SK-N-SH treated with all-trans-retinoic acid at 6 μM for 48 hours (cell line): Measurements from ENCODE around the gene ZFP36.

Experiments used
- ATAC-seq: fragments of 200-7000 bp; cut with Tn5 transposase; 3 replicates; pipeline ENCODE4 v1.9.1; 2020; ENCODE audit warnings: mild to moderate bottlenecking, moderate library complexity
- ARNTL ChIP-seq: fragments of 450-650 bp; formaldehyde crosslinking; IDR thresholded peaks from 2 replicates; pipeline ENCODE4 v1.5.0; 2020; ENCODE audit warnings: low read depth, mild to moderate bottlenecking, moderate library complexity, borderline replicate concordance
- CSDC2 ChIP-seq: fragments of 250-450 bp; sonication (Bioruptor Pico); IDR thresholded peaks from 2 replicates; pipeline ENCODE4 v1.5.0; 2020; ENCODE audit warnings: mild to moderate bottlenecking, moderate library complexity
- ESRRG ChIP-seq: fragments of 250-450 bp; sonication (Bioruptor Pico); IDR thresholded peaks from 2 replicates; pipeline ENCODE4 v1.6.1; 2021; ENCODE audit warnings: mild to moderate bottlenecking
- GLIS3 ChIP-seq: fragments of 250-450 bp; sonication (Bioruptor Pico); IDR thresholded peaks from 2 replicates; pipeline ENCODE4 v1.5.0; 2020; ENCODE audit warnings: mild to moderate bottlenecking, moderate library complexity
- ISL1 ChIP-seq: fragments of 250-450 bp; sonication (Bioruptor Pico); IDR thresholded peaks from 2 replicates; pipeline ENCODE4 v2.1.2; 2022; ENCODE audit warnings: mild to moderate bottlenecking, moderate library complexity
- OSR1 ChIP-seq: fragments of 250-450 bp; sonication (Bioruptor Pico); IDR thresholded peaks from 2 replicates; pipeline ENCODE4 v1.8.0; 2022; ENCODE audit warnings: moderate library complexity, mild to moderate bottlenecking, inconsistent platforms
- PPARA ChIP-seq: fragments of 250-450 bp; sonication (Bioruptor Pico); IDR thresholded peaks from 2 replicates; pipeline ENCODE4 v1.5.0; 2020; ENCODE audit warnings: mild to moderate bottlenecking, borderline replicate concordance
- SNAI2 ChIP-seq: fragments of 250-450 bp; sonication (Bioruptor Pico); IDR thresholded peaks from 2 replicates; pipeline ENCODE4 v1.5.0; 2020; ENCODE audit warnings: mild to moderate bottlenecking, moderate library complexity
- TCF4 ChIP-seq: fragments of 250-450 bp; sonication (Bioruptor Pico); IDR thresholded peaks from 2 replicates; pipeline ENCODE4 v1.8.0; 2021; ENCODE audit warnings: mild to moderate bottlenecking, moderate library complexity, borderline replicate concordance
- TOX ChIP-seq: fragments of 250-450 bp; sonication (Bioruptor Pico); IDR thresholded peaks from 2 replicates; pipeline ENCODE4 v1.8.0; 2021; ENCODE audit warnings: mild to moderate bottlenecking, moderate library complexity, borderline replicate concordance
- ZC3H10 ChIP-seq: fragments of 250-450 bp; sonication (Bioruptor Pico); IDR thresholded peaks from 2 replicates; pipeline ENCODE4 v1.5.1; 2021; ENCODE audit warnings: mild to moderate bottlenecking, moderate library complexity
- ZFP3 ChIP-seq: fragments of 250-450 bp; sonication (Bioruptor Pico); IDR thresholded peaks from 2 replicates; pipeline ENCODE4 v1.5.0; 2020; ENCODE audit warnings: mild to moderate bottlenecking, moderate library complexity
- ZFP30 ChIP-seq: fragments of 450-650 bp; formaldehyde crosslinking; IDR thresholded peaks from 2 replicates; pipeline ENCODE4 v1.5.0; 2022; ENCODE audit warnings: mild to moderate bottlenecking, moderate library complexity
- ZNF565 ChIP-seq: fragments of 450-650 bp; formaldehyde crosslinking; conservative IDR thresholded peaks from 2 replicates; pipeline ENCODE4 v1.5.0; 2020; ENCODE audit warnings: low read depth, mild to moderate bottlenecking, moderate library complexity
- ZNF70 ChIP-seq: fragments of 450-650 bp; formaldehyde crosslinking; IDR thresholded peaks from 2 replicates; pipeline ENCODE4 v1.5.0; 2020; ENCODE audit warnings: mild to moderate bottlenecking, moderate library complexity
- ZNF8 ChIP-seq: fragments of 450-650 bp; formaldehyde crosslinking; IDR thresholded peaks from 2 replicates; pipeline ENCODE4 v1.5.0; 2020; ENCODE audit warnings: mild to moderate bottlenecking, moderate library complexity
- TF ChIP-seq, protein P1 (sequence below): fragments of 250-450 bp; sonication (Bioruptor Pico); IDR thresholded peaks from 2 replicates; pipeline ENCODE4 v1.5.1; 2021; ENCODE audit warnings: mild to moderate bottlenecking, moderate library complexity
- TF ChIP-seq, protein P2 (sequence below): fragments of 250-450 bp; sonication (Bioruptor Pico); IDR thresholded peaks from 2 replicates; pipeline ENCODE4 v1.5.0; 2020; ENCODE audit warnings: mild to moderate bottlenecking, moderate library complexity
- TF ChIP-seq, protein P3 (sequence below): fragments of 250-450 bp; sonication (Bioruptor Pico); IDR thresholded peaks from 2 replicates; pipeline ENCODE4 v1.5.1; 2020; ENCODE audit warnings: low read depth, mild to moderate bottlenecking, moderate library complexity
- TF ChIP-seq, protein P4 (sequence below): fragments of 250-450 bp; sonication (Bioruptor Pico); IDR thresholded peaks from 2 replicates; pipeline ENCODE4 v1.8.0; 2021; ENCODE audit warnings: low read depth, mild to moderate bottlenecking, moderate library complexity, borderline replicate concordance
- TF ChIP-seq, protein P5 (sequence below): fragments of 250-450 bp; sonication (Bioruptor Pico); IDR thresholded peaks from 2 replicates; pipeline ENCODE4 v1.8.0; 2020; ENCODE audit warnings: mild to moderate bottlenecking, moderate library complexity, borderline replicate concordance

The ZFP36 gene

DNA sequence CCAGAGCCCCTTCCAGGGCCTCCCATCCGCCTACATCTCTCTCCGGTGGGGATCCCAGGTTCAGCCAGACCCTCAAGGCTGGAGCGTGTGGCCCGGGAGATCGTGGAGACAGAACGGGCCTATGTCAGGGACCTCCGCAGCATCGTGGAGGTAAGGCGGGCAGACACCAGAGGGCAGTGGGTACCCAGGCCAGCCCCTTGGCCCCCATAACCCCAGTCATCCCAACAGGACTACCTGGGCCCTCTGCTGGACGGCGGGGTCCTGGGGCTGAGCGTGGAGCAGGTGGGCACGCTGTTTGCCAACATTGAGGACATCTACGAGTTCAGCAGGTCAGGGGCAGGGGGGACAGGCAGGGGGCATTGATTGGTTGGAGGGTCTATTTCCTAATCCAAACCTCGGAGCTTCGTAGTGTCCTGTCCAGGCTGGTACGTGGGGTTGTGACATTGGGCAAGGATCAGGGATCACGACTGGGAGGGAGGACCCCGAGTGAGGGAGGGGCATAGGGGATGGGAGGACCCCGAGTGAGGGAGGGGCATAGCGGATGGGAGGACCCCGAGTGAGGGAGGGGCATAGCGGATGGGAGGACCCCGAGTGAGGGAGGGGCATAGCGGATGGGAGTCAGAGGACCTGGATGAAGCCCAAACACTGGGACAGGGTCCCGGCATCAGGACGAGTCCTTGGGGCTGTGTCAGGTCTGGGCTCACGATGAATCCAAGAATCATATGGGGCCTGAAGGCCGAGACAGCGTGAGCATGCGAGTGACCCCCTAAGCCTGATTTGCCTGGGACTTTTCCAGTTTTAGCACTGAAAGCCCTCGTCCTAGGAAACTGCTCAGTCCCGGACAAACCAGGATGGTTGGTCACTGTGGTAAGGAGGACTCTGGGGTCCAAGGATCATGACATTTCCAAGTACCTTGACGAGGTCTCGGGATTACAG is 8.7 kb downstream of the ZFP36 start:
- TF ChIP-seq TOX (CRISPR knock-in tag) (no peak), GLIS3 (CRISPR knock-in tag) (no peak), ZNF8 (no peak), CSDC2 (CRISPR knock-in tag) (no peak), ISL1 (CRISPR knock-in tag) (no peak), ZFP3 (CRISPR knock-in tag) (no peak)
- TF ChIP-seq, protein P1, sequence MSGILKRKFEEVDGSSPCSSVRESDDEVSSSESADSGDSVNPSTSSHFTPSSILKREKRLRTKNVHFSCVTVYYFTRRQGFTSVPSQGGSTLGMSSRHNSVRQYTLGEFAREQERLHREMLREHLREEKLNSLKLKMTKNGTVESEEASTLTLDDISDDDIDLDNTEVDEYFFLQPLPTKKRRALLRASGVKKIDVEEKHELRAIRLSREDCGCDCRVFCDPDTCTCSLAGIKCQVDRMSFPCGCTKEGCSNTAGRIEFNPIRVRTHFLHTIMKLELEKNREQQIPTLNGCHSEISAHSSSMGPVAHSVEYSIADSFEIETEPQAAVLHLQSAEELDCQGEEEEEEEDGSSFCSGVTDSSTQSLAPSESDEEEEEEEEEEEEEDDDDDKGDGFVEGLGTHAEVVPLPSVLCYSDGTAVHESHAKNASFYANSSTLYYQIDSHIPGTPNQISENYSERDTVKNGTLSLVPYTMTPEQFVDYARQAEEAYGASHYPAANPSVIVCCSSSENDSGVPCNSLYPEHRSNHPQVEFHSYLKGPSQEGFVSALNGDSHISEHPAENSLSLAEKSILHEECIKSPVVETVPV (CRISPR knock-in tag), result no peak
- TF ChIP-seq, all 23 proteins: peak for 0
- ATAC-seq, result no peak

DNA sequence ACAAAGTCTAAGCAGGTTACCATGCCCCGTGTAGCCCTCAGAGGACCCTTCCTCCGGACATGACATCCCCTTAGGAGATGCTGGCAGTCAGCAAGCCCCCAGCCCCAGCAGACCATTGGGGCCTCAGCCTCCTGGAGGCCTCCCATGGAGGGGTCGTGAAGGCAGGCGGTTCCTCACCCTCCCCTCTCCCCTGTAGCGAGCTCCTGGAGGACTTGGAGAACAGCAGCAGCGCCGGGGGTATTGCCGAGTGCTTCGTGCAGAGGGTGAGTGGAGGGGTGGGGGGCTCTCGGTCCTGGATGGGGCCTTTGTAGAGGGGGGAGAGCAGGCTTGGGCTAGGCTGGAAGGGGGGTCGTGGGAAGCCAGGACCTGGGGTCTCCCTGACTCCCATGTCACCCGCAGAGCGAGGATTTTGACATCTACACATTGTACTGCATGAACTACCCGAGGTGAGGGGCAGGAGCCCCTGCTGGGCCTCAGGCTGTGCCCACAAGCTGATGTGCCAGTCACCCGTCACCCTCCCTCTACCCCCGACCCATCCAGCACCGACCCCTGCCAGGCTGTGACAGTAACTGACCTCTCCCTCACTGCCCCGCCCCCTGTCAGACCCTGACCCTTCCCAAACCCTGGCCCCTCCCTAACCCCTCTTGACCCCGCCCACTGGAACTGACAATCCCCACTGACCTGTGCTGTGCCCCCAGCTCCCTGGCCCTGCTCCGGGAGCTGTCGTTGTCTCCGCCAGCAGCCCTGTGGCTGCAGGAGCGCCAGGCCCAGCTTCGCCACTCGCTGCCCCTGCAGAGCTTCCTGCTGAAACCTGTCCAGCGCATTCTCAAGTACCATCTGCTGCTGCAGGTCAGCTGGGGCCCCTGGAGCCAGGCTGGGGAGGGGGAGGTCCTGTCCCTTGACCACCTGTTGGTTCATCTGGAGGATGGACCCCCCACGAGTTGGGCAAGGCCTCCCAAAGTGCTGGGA is 9.8 kb downstream of the ZFP36 start:
- ATAC-seq, result no peak
- TF ChIP-seq ARNTL (no peak), TCF4 (CRISPR knock-in tag) (no peak), ZNF70 (CRISPR knock-in tag) (no peak), OSR1 (CRISPR knock-in tag) (no peak), PPARA (CRISPR knock-in tag) (no peak), ESRRG (CRISPR knock-in tag) (no peak), ISL1 (CRISPR knock-in tag) (no peak), TOX (CRISPR knock-in tag) (no peak), SNAI2 (no peak), ZFP3 (CRISPR knock-in tag) (no peak), ZNF8 (no peak), ZC3H10 (CRISPR knock-in tag) (no peak), ZFP30 (CRISPR knock-in tag) (no peak), ZNF565 (CRISPR knock-in tag) (no peak)
- TF ChIP-seq, protein P2, sequence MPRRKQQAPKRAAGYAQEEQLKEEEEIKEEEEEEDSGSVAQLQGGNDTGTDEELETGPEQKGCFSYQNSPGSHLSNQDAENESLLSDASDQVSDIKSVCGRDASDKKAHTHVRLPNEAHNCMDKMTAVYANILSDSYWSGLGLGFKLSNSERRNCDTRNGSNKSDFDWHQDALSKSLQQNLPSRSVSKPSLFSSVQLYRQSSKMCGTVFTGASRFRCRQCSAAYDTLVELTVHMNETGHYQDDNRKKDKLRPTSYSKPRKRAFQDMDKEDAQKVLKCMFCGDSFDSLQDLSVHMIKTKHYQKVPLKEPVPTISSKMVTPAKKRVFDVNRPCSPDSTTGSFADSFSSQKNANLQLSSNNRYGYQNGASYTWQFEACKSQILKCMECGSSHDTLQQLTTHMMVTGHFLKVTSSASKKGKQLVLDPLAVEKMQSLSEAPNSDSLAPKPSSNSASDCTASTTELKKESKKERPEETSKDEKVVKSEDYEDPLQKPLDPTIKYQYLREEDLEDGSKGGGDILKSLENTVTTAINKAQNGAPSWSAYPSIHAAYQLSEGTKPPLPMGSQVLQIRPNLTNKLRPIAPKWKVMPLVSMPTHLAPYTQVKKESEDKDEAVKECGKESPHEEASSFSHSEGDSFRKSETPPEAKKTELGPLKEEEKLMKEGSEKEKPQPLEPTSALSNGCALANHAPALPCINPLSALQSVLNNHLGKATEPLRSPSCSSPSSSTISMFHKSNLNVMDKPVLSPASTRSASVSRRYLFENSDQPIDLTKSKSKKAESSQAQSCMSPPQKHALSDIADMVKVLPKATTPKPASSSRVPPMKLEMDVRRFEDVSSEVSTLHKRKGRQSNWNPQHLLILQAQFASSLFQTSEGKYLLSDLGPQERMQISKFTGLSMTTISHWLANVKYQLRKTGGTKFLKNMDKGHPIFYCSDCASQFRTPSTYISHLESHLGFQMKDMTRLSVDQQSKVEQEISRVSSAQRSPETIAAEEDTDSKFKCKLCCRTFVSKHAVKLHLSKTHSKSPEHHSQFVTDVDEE, result no peak
- TF ChIP-seq, protein P3, sequence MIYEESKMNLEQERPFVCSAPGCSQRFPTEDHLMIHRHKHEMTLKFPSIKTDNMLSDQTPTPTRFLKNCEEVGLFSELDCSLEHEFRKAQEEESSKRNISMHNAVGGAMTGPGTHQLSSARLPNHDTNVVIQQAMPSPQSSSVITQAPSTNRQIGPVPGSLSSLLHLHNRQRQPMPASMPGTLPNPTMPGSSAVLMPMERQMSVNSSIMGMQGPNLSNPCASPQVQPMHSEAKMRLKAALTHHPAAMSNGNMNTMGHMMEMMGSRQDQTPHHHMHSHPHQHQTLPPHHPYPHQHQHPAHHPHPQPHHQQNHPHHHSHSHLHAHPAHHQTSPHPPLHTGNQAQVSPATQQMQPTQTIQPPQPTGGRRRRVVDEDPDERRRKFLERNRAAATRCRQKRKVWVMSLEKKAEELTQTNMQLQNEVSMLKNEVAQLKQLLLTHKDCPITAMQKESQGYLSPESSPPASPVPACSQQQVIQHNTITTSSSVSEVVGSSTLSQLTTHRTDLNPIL, result no peak
- TF ChIP-seq, protein P4, sequence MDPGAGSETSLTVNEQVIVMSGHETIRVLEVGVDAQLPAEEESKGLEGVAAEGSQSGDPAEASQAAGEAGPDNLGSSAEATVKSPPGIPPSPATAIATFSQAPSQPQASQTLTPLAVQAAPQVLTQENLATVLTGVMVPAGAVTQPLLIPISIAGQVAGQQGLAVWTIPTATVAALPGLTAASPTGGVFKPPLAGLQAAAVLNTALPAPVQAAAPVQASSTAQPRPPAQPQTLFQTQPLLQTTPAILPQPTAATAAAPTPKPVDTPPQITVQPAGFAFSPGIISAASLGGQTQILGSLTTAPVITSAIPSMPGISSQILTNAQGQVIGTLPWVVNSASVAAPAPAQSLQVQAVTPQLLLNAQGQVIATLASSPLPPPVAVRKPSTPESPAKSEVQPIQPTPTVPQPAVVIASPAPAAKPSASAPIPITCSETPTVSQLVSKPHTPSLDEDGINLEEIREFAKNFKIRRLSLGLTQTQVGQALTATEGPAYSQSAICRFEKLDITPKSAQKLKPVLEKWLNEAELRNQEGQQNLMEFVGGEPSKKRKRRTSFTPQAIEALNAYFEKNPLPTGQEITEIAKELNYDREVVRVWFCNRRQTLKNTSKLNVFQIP (CRISPR knock-in tag), result no peak
- TF ChIP-seq, protein P1 (CRISPR knock-in tag), result no peak
- TF ChIP-seq, protein P5, sequence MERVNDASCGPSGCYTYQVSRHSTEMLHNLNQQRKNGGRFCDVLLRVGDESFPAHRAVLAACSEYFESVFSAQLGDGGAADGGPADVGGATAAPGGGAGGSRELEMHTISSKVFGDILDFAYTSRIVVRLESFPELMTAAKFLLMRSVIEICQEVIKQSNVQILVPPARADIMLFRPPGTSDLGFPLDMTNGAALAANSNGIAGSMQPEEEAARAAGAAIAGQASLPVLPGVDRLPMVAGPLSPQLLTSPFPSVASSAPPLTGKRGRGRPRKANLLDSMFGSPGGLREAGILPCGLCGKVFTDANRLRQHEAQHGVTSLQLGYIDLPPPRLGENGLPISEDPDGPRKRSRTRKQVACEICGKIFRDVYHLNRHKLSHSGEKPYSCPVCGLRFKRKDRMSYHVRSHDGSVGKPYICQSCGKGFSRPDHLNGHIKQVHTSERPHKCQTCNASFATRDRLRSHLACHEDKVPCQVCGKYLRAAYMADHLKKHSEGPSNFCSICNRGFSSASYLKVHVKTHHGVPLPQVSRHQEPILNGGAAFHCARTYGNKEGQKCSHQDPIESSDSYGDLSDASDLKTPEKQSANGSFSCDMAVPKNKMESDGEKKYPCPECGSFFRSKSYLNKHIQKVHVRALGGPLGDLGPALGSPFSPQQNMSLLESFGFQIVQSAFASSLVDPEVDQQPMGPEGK (CRISPR knock-in tag), result no peak
